GM19043 (cell line): Measurements from ENCODE around the gene CLCNKA.

Source experiments
- ATAC-seq: cut with Tn5 transposase; IDR thresholded peaks from one replicate; pipeline ENCODE4 v1.9.1; 2021; ENCODE audit warnings: low read depth; ENCODE audit not compliant: unreplicated experiment

Gene CLCNKA

DNA sequence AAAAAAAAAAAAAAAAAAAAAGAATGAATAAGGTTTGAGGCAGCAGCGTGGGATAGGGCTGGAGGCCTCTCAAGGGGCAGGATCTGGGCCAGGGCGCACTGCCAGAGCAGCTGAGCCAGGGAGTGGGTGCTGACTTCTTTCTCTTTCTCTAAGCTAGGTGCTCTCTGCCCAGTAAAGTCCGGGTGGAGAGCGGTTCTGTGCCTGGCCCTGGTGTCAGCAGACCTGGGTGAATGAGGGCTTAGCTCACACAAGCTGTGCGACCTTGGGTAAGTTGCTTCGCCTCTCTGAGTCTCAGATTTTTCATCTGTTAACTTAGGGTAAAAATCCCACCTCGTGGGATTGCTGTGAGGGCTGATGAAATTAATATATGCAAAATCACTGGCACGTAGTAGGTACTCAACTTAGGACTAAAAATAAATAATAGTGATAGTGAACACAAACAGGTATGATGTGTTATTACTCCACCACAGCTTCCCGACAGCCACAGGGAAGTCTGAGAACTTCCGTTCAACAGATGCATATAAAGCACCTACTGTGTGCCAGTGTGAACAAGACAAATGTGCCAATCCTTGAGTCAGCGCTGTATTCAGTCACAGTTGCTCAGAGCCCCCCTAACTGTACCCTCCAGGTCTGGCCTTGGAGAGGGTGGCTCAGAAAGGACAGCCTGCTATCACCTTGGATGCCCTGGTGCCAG lies 53.6 kb downstream of the CLCNKA start:
- ATAC-seq: no peak

DNA sequence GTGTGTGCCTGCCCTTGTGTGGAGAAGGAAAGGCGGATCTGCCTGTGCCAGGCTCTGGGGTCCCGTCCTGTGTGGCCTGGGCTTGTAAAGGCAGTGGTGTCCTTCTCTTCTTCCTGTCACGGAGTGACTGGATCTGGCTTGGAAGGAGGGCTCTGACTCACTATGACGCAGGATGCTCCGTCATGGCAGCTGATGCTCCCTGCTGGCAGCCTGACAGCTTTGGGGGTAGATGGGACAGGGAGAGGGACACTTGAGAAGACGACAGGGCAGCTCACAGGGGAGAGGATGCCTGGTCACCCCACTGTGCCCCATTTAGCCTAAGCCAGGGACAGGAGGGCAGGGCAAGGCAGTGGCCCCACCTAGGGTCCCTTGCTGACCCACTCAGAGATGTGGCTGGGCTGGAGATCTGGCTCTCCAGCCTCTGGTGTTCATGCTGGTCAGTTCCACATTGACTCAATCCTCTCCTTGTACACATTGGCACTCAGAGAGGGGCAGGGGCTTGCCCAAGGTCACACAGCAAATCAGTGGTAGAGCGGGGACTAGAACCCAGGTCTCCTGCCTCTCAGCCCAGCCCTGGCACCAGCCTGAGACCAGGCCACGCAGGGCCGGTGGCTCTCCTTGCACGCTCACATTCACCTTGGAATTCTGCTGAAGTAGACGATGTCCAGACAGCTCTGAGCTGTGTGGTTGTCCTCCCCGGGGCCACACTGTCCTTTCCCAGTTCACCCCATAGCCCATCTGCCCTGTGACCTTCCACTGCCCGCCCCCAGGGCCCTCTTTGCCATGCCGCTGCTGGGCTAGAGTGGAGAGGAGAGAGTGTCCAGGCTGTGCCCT lies 54.4 kb downstream of the CLCNKA start:
- no peak for ATAC-seq

DNA sequence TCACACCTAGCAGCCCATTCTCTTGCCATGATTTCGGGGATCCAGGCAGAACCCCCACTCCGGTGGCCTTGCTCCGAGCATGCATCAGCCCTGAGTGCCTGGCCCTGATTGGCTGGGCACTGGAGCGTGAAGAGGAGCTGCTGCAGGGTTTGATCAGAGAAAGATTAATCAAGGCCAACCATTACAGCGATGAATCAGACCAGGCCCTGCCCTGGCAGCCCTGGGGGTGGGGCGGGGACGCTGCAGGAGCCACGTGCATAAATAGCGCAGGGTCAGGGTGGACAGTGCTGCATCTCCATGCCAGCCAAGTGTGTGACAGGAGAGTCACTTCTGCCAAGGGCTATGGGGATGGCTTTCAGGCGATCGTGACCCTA lies 55.0 kb downstream of the CLCNKA start:
- ATAC-seq: no peak

GRCh38 chr1:16077406-16078245 lies 55.8 kb downstream of the CLCNKA start:
- ATAC-seq: no peak

- no peak for ATAC-seq
Measured at GRCh38 chr1:16078925-16079656, 57.3 kb downstream of the CLCNKA start.

DNA sequence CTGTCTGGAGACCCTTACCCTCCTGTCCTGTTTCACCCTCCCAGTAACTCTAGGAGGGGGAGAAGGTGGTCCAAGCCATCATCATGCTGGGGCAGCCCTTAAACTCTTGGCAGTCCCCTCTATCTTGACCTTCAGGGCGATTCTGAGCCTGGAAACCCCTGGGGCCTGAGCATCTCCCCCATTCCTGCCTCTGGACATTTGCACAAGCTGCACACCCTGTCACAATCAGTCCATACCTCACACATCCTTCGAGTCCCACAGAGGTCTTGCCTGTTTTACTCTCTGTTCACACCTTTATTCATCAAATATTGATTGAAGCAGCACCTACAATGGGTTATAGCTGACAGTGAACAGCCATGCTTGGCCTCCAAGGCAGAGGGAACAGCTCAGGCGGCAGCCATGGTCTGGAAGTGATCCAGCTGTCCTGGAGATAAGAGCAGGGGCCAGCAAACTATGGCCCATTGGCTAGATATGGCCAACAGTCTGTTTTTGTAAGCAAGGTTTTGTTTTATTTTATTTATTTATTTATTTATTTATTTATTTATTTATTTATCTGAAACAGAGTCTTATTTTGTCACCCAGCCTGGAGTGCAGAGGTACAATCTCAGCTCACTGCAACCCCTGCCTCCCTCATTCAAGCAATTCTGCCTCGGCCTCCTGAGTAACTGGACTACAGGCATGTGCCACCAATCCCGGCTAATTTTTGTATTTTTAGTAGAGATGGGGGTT lies 58.8 kb downstream of the CLCNKA start:
- ATAC-seq: no peak

DNA sequence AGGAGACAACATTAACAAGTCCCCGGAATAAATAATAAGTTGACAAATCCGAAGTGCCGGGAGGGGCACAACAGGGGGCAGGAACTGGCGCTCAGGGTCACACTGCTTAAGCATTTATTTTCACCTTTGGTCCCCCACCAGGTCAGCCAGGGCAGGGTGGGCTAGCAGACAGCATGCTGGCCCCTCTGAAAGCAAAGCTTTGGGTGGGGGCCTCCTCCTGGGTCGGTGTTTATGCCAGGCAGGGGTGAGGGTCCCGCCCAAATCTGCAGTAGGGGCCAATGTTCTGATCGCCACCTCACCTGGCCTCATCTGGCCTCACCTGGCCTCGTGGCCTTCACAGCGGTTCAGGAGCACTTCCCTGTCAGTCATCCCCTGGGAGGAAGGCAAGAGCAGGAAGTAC lies 59.8 kb downstream of the CLCNKA start:
- ATAC-seq: no peak

DNA sequence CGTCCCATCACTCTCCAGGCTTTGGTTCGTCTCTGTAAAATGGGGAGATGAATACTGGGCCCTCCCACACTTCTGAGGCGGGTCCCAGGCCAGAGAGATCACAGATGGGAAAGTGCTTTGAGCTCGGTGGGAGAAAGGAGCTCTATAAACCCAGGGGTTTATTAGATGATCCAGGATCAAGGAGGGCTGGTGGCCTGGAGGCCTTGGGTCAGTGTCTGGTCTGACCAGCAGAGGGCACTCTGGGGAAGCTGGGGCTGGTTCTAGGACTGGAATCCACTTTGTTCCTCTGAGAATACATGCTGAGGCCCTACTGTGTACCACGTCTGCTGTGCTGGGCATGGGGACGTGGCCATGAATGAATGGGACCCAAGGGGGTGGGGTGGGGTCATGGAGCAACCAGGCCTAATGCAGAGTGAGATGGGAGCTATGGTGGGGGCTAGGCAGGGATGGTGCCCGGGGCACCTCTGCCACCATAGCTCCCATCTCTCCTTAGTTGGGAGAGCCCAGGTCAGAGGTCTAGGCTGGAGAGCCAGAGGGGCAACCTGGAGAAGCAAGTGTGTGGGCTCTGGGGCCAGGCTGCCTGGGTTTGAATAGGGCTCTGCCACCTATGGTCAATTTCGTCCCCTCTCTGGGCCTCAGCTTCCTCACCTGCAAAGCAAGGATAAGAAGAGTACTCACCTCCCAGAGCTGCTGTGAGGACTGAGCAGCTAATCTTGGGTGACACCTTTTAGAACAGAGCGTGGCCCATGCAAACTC lies 60.6 kb downstream of the CLCNKA start:
- no peak for ATAC-seq

DNA sequence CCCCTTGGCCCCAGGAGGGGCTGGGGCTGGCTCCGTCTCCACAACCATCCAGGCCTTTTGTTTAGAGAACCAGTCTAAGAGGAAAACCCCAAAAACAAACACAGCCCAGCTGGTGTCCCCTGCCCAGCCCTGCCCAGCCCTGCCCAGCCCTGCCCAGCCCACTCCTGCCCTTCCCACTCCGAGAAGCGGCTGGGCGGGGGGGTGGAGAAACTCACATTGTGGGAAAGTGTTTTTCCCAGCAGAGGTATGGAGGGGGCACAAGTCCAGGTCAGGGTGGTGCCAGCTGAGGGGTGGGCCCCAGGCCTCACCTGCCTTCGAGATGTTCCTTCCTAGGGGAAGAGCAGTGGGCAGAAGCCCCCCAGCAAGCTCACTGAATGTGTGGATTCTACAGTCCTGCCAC lies 61.6 kb downstream of the CLCNKA start:
- ATAC-seq: no peak
